ENCODE data around the gene ZNF823.
A peak's percentile ranks its signal among the peaks of the same experiment; 100 is the strongest.

Gene ZNF823

DNA sequence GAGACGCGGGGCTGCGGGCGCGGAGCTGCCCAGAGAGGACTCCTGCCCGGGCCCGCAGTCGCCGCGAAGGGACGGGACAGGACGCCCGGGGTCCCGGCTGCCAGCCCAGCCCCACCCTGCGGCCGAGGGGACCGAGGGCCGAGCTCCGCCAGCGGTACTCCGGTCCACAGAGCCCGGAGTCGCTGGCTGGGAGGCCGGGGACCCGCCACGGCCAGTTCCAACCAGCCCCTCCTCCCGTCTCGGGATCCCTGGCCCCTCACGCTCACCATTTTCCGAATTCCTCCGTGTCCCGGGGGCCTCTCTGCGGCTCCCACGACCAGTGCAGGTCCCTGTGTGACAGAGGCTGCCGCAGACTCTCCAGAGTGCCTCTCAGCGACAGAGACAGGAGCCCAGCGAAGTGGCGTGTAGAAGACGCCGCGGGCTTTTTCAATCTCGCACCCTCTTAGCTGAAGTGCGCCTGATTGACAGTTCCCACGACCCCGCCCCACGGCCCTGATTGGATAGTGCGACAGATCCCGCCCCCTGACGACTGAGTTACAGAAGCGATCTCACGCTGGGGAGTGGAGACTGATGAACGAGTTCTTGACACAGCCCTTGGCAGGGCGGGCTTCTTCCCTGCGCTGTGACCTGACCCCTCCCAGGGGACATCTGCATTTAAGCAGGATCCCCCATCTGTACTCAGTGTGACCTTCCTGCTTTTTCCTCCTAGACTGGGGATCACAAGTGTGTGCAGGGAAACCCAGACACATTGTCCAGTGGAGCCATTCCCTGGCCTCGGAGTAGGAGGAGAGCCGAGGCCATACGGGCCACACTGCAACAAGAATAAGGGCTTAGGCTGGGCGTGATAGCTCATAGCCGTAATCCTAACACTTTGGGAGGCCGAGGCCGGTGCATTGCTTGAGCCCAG lies 44.0 kb downstream of the ZNF823 start (continued):
- TF ChIP-seq, protein P1, sequence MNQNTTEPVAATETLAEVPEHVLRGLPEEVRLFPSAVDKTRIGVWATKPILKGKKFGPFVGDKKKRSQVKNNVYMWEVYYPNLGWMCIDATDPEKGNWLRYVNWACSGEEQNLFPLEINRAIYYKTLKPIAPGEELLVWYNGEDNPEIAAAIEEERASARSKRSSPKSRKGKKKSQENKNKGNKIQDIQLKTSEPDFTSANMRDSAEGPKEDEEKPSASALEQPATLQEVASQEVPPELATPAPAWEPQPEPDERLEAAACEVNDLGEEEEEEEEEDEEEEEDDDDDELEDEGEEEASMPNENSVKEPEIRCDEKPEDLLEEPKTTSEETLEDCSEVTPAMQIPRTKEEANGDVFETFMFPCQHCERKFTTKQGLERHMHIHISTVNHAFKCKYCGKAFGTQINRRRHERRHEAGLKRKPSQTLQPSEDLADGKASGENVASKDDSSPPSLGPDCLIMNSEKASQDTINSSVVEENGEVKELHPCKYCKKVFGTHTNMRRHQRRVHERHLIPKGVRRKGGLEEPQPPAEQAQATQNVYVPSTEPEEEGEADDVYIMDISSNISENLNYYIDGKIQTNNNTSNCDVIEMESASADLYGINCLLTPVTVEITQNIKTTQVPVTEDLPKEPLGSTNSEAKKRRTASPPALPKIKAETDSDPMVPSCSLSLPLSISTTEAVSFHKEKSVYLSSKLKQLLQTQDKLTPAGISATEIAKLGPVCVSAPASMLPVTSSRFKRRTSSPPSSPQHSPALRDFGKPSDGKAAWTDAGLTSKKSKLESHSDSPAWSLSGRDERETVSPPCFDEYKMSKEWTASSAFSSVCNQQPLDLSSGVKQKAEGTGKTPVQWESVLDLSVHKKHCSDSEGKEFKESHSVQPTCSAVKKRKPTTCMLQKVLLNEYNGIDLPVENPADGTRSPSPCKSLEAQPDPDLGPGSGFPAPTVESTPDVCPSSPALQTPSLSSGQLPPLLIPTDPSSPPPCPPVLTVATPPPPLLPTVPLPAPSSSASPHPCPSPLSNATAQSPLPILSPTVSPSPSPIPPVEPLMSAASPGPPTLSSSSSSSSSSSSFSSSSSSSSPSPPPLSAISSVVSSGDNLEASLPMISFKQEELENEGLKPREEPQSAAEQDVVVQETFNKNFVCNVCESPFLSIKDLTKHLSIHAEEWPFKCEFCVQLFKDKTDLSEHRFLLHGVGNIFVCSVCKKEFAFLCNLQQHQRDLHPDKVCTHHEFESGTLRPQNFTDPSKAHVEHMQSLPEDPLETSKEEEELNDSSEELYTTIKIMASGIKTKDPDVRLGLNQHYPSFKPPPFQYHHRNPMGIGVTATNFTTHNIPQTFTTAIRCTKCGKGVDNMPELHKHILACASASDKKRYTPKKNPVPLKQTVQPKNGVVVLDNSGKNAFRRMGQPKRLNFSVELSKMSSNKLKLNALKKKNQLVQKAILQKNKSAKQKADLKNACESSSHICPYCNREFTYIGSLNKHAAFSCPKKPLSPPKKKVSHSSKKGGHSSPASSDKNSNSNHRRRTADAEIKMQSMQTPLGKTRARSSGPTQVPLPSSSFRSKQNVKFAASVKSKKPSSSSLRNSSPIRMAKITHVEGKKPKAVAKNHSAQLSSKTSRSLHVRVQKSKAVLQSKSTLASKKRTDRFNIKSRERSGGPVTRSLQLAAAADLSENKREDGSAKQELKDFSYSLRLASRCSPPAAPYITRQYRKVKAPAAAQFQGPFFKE (tag by site-specific recombination; IDR thresholded peaks at IDR 0.05; ENCODE audit: borderline replicate concordance), result no peak
- 0 out of 2 replicates have a peak, but pooled peaks have one; percentile 20 for TF ChIP-seq ZFP69B (tag by site-specific recombination; IDR thresholded peaks at IDR 0.05)
- TF ChIP-seq ZNF785 (tag by site-specific recombination; IDR thresholded peaks at IDR 0.05), result no peak
- TF ChIP-seq ZNF175 (tag by site-specific recombination; IDR thresholded peaks at IDR 0.05), result no peak
- TF ChIP-seq ZNF394 (tag by site-specific recombination; IDR thresholded peaks at IDR 0.05; ENCODE audit: borderline replicate concordance), result peak; percentile 64; the same call in 1 of the 2 replicates
- TF ChIP-seq ZNF660 (tag by site-specific recombination; IDR thresholded peaks at IDR 0.05), result peak; percentile 79
- TF ChIP-seq ZNF658 (tag by site-specific recombination; IDR thresholded peaks at IDR 0.05), result no peak
- TF ChIP-seq ZNF266 (tag by site-specific recombination; IDR thresholded peaks at IDR 0.05; ENCODE audit: low read depth), result no peak
- peak; percentile 16; the same call in 1 of the 2 replicates for TF ChIP-seq OVOL3 (tag by site-specific recombination; IDR thresholded peaks at IDR 0.05)
- peak; percentile 11; the same call in 1 of the 2 replicates for TF ChIP-seq ZBTB21 (tag by site-specific recombination; IDR thresholded peaks at IDR 0.05)
- TF ChIP-seq ZNF324 (tag by site-specific recombination; IDR thresholded peaks at IDR 0.05), result peak; percentile 54
- peak; percentile 87 for TF ChIP-seq ZBTB48 (tag by site-specific recombination; IDR thresholded peaks at IDR 0.05)
- TF ChIP-seq, protein P2, sequence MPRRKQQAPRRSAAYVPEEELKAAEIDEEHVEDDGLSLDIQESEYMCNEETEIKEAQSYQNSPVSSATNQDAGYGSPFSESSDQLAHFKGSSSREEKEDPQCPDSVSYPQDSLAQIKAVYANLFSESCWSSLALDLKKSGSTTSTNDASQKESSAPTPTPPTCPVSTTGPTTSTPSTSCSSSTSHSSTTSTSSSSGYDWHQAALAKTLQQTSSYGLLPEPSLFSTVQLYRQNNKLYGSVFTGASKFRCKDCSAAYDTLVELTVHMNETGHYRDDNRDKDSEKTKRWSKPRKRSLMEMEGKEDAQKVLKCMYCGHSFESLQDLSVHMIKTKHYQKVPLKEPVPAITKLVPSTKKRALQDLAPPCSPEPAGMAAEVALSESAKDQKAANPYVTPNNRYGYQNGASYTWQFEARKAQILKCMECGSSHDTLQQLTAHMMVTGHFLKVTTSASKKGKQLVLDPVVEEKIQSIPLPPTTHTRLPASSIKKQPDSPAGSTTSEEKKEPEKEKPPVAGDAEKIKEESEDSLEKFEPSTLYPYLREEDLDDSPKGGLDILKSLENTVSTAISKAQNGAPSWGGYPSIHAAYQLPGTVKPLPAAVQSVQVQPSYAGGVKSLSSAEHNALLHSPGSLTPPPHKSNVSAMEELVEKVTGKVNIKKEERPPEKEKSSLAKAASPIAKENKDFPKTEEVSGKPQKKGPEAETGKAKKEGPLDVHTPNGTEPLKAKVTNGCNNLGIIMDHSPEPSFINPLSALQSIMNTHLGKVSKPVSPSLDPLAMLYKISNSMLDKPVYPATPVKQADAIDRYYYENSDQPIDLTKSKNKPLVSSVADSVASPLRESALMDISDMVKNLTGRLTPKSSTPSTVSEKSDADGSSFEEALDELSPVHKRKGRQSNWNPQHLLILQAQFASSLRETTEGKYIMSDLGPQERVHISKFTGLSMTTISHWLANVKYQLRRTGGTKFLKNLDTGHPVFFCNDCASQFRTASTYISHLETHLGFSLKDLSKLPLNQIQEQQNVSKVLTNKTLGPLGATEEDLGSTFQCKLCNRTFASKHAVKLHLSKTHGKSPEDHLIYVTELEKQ (tag by site-specific recombination; IDR thresholded peaks at IDR 0.05; ENCODE audit: borderline replicate concordance), result no peak; the same call in 1 of the 2 replicates

DNA sequence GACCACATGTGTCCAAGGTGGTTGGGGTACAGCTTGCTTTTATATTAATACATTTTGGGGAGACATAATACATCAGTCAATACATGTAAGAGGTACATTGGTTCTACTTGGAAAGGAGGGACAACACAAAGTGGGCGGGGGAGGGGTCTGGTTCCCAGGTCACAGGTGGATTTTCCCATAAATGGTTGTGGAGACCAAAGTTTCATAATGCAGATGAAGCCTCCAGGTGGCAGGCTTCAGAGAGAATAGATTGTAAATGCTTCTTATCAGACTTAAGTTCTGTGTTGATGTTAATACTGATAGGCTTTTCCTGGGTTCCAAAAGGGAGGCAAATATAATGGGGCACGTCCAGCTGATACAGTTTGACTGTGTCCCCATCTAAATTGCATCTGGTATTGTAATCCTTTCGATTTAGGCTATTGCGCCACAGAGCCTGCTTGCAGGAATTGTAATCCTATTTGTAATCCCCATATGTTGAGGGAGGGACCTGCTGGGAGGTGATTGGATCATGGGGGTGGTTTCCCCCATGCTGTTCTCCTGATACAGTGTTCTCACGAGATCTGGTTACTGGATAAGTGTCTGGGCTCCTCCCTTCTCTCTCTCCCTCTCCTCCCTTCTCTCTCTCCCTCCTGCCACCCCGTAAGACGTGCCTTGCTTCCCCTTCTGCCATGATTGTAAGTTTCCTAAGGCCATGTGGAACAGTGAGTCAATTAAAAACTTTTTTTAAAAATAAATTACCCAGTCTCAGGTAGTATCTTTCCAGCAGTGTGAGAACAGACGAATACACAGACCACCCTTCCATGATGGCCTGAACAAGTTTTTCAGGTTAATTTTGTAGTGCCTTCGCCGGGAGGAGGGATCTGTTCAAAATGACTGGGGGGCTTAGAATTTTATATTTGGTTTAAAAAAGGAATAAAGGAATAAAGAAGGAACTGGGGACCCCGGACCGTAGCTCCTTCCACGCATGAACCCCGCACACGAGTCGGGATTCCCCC lies 44.9 kb downstream of the ZNF823 start:
- Histone ChIP-seq H3K27ac (ENCODE audit: extremely low read depth, low read depth, low read length) (peak overlapping the region; percentile 74; the same call in 1 of the 2 replicates), H3K36me3 (ENCODE audit: control insufficient read depth in 2 of 2, insufficient read depth in 1 of 2, low read length in 2 of 2) (peaks cover 0 to 8% of the 10 kb centered on the region in 2 experiments; a peak in 2 of 3 replicates), H3K9me3 (ENCODE audit: control insufficient read depth, insufficient read depth, low read depth, low read length) (no peaks in the 10 kb centered on the region), H3K4me1 (ENCODE audit: control insufficient read depth, insufficient read depth, low read length) (no peaks in the 10 kb centered on the region), H3K4me3 (ENCODE audit: low read depth, low read length) (peak overlapping the region; percentile 84)
- ChIA-PET CTCF (interaction anchor here (0.7 to 1.3 kb wide), 2 partner anchors 104 to 139 kb away, joined by 3 to 5 read pairs; no protein-coding TSS in a partner anchor), POLR2A (interaction anchor here (0.5 to 1.6 kb wide), 13 partner anchors 10 to 802 kb away, joined by 3 to 18 read pairs (median 3); partner anchors contain the start of genes ZNF439, ZNF440, ZNF441 and ZNF823)
- no peak for TF ChIP-seq ZNF473 (tag by site-specific recombination; IDR thresholded peaks at IDR 0.05)
- peak; percentile 98 for TF ChIP-seq WT1 (tag by site-specific recombination; IDR thresholded peaks at IDR 0.05)
- no peak for TF ChIP-seq ZNF138 (tag by site-specific recombination; IDR thresholded peaks at IDR 0.05; ENCODE audit: borderline replicate concordance)
- TF ChIP-seq, protein P3, sequence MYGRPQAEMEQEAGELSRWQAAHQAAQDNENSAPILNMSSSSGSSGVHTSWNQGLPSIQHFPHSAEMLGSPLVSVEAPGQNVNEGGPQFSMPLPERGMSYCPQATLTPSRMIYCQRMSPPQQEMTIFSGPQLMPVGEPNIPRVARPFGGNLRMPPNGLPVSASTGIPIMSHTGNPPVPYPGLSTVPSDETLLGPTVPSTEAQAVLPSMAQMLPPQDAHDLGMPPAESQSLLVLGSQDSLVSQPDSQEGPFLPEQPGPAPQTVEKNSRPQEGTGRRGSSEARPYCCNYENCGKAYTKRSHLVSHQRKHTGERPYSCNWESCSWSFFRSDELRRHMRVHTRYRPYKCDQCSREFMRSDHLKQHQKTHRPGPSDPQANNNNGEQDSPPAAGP (tag by site-specific recombination; IDR thresholded peaks at IDR 0.05), result peak; percentile 75
- TF ChIP-seq ZNF843 (tag by site-specific recombination; IDR thresholded peaks at IDR 0.05), result no peak
- TF ChIP-seq GFI1B (tag by site-specific recombination; IDR thresholded peaks at IDR 0.05), result no peak

Data from HEK293 (cell line).